Sciatic nerve (tissue), 2 donors: ENCODE data around the gene ELMO3. TPM values are rescaled to one million over a fixed set of nuclear protein-coding genes. Genes with fewer than 3 reads are reported as not detected.
A peak's percentile ranks its signal among the peaks of the same experiment; 100 is the strongest.

Source experiments
- ATAC-seq: fragments of 200-7000 bp; cut with Tn5 transposase; one replicate; pipeline ENCODE4 v1.9.1; 2020; ENCODE audit warnings: mild to moderate bottlenecking, moderate library complexity
- DNase-seq: peaks from one replicate; pipeline ENCODE4 v3.0.0-alpha.2; 2020; ENCODE audit warnings: low spot score
- intact Hi-C: fragments of 100-400 bp; cut with DNase I; formaldehyde crosslinking; loops from one replicate; pipeline ENCODE4 v1.14.2; 2022
- total RNA-seq: library from RNA; stranded (reverse); fragmentation: NEBNext Ultra II Directional; extraction: Animal tissue kit (Norgen Biotek cat#: 25700); gene quantifications from one replicate; pipeline ENCODE4 v1.2.1, GENCODE V29; 2021
- donor health status: DM: no; HTN: no; CAD: no.
- donor health status: DM: no; HTN: no; CAD: no.

The ELMO3 gene
- total RNA-seq, 1 donor from 2014 or later: 2.0 TPM

DNA sequence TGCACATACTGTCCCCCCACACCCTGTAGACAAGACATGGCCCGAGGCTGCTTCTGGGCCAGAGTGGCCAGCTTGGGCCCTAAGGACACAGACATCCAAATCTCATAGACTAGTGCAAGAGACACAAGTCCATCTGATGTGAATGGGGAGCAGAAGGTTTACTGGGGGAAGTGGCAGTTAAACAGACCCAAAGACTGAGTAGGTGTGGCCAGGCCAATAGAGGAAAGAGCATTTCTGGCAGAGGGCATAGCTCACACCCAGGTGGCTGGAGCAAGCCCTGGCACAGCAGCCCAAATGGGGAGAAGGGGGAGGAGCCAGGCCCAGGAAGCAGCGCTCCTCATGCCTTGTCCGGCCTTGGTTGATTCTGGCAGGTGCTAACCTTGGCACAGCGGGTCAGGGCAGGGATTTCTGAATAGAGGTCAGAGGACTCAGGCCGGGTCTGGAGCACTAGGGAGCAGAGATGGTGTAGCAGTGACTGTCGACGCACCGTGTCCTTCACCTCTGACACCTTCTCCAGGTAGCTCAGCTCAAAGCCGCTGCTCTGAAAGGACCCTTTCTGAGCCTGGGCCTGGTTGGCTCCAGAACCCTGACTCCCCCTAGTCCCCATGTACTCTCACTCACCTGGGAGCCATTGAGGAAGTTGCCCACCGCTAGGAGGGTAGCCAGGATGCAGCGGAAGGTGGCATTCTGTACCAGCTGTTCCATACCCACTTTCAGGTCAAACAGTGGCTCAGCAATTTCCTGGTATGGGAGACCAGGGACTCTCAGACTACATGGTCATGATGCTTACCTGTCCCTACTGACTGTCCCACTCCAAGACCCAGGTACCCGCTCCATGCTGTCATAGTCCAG, 32.1 kb downstream of the ELMO3 start:
- no peak for DNase-seq
- ATAC-seq: no peak
- intact Hi-C loops: no loop called here

DNA sequence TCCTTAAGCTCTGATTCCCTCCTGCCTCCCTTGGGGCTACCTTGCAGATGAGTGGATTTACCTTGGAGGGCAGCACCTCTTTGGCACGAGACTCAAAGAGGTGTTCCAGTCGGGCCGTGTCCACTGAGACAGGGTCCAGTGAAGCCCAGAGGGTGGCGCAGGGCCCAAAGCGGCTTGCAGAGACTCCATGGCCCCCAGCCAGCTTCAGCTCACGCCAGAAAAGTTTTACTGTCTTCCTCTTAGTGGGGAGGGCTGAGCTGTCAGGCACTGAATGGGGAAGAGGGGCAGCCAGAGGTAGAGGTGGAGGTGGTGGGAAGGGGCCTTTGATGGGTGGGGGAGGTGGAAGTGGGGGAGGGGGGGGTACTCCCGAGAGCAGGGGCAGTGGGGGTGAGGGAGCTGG, 34.7 kb downstream of the ELMO3 start:
- DNase-seq (no peak), ATAC-seq (no peak)
- intact Hi-C loops: no loop called here

DNA sequence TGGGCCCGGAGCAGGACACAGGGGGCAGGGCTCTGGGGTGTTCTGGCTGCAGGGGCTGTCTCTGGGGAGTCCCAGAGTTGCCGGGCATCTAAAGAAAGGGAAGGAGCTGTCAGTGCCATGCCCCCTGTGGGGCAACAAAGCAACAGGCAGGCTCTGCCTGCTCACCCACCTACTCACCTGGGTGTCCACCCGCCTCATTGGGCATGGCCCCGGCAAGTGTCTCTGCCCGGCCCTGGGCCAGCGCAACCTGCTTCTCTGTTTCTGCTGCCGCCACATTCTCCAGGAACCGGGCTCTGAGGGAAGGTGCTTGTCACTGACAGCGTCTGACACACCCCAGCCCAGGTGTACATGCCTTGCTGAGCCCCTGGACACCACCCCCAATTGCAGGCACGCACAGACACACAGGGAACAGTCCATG, 35.3 kb downstream of the ELMO3 start:
- intact Hi-C loops: no loop called here
- DNase-seq (no peak), ATAC-seq (no peak)

DNA sequence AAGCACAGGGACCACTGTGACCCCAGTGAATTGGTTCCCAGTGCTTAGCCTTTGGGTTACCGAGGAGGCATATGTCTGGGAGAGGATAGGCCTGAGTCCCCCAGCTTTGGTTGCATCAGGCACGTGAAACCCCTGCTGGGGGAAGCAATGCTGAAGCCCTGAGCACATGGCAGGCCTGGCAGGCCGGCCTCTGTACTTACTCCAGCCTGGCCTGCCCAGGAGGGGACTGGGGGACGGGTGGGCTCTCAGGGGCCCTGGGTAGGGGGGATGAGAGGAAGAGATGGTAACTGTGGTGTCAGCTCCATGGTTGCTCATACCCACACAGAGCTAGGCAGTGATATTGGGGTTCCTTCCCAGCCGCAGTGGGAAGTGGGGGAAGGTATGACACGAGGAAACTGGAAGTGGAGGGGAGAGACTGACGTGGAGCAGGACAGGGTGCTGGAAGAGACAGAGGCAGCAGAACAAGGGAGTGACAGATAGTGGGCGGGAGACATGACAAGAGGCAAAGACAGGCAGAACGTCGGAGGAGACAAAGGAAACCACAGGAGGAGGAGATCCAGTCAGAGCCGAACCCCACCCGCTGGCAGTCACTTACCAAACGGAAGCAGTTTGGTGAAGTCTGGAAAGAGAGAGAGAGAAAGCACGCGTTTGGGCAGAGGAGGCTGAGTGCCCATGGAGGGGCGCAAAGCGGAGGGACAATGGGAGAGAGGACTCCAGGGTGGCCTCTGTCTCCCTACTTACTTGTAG, 37.1 kb downstream of the ELMO3 start:
- ATAC-seq (no peak), DNase-seq (no peak)
- intact Hi-C loops: no loop called here

DNA sequence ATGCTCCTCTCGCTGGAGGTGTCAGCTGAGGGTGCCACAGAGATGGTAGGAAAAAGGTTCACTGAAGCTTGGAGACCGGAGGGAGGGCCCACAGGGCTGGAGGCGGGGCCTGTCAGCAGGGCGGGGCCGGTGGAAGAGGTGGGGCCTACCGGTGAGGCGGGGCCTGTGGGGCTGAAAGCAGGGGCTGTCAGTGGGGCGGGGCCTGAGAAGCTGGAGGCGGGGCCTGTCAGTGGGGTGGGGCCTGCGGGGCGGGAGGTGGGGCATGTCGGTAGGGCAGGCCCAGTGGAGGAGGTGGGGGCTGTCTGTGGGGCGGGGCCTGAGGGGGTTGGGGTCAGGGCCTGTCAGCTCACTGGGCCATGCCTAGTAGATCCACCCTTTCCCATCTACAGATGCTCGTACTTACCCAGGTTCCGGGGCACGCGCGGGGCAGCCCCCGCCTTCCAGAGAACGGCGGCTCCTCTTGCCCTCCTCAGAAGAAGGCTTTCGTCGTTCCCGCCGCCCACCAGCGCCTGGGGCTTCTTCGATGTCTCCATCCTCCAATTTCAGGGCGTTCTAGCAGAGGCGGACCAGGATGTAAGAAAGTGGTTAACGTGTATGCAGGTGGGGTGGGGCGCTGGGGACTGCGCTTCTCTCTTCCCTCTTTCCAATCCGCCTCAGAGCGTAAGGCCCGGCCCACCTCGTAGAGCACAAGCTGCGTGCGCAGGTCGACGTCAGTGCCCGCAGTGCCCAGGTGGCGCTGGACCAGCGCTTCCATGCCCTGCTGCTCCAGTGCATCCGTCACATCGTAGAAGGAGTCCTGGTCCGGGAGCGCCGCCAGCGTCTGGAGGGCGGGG, 37.8 kb downstream of the ELMO3 start:
- peak; percentile 44 for ATAC-seq
- intact Hi-C loops: no loop called here
- DNase-seq: no peak

DNA sequence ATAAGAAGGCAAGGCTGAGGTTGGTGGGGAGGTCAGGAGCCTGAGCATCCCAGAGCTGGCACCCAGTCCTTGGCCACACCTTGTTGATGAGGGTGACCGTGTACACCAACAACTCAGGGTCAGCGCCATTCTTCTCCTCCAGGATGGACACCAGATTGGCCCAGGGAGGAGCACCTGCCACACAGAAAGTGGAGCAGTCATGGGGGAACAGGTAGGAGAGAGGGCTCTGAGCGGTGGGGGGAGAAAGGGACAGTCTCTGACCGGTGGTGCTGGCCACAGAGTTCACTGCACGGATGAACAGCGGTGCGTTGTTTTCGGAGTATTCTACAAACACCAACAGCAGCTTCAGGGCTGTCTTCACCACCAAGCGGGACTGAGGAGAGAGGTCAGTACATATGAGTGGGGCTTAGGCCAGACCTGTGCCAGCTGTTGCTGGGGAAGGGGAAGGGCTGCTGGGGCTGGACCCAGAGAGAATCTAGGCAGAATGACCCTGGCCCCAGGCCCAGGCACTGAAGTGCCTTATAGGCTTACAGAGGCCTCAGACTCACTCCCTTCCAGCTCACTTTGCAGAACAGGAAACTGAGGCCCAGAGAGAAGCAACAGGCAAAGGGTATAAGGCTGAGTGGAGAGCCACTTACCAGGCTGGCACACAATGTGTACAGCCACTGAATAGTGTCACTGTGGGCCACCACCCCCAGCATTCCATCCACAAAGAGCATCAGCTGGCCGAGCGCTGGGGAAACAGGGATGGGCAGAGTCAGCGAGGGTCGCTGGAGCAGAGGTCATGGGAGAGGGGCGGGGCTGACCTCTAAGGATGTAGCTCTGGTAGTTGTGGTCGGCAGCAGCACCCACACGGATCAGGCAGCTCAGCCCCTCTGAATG, 38.7 kb downstream of the ELMO3 start:
- intact Hi-C loops: no loop called here
- DNase-seq (no peak), ATAC-seq (no peak)

DNA sequence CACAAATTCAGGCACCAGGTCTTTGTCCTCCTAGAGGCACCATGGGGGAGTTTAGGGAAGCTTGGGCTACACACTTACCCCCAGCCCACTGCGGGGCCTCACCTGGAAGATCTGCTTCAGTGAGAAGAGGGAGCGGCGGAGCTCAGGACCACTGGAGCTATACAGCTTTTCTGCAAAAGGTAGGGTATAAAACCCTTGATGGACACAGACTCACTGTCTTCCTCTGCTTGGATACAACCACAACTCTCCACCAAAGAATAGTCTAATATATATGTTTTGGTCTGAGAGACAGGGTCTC, 39.3 kb downstream of the ELMO3 start:
- ATAC-seq (no peak), DNase-seq (no peak)
- intact Hi-C loops: no loop called here

DNA sequence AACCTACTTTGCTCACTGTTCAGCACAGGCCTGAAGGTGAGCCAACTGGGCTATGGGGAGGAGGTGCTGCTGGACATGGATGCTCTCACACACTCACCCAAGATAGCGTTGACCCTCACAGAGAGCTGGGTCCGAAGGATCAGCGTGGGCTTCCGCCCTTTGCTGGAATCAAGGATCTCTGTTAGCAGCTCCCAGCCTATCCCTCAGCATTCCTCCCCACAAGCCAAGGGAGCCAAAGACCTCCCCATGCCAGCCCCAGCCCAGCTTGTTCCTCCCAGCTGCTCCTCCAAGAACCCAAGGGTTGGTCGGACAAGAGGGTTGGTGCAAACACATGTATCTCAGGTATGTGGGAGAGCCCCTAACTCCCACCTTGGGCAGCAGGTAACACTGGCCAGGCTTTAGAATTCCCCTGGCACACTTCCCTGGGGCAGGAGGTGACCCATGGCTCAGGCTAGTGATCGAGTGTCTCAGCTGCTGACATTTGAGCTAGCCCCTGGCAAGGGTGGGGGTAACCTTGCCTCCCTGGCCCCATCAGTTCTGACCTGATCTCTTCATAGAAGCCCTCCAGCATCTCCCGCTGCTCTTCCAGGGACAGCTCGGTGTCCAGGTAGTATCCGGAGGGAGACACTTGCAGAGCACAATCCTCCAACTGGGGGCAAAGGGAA, 40.0 kb downstream of the ELMO3 start:
- ATAC-seq: no peak
- intact Hi-C loops: no loop called here
- DNase-seq: no peak

DNA sequence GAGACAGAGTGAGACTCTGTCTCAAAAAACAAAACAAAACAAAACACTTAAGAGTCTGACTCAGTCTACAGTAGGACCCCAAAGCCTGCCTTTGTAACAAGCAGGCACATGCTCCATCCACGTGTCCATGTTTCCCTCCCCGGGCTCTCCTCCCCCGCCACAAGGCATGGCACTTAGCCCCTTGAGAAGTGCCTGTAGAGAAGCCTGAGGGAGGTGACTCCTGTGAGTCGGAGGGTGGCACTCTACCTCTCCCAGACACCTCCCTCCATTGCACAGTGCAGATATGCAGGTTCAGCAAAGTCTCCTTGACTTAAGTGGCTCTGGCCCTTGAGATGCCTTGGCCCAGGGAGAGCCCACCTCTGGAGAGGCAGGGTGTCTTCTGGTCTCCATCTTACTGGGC, 41.6 kb downstream of the ELMO3 start:
- ATAC-seq: no peak
- intact Hi-C loops: no loop called here
- DNase-seq: no peak

DNA sequence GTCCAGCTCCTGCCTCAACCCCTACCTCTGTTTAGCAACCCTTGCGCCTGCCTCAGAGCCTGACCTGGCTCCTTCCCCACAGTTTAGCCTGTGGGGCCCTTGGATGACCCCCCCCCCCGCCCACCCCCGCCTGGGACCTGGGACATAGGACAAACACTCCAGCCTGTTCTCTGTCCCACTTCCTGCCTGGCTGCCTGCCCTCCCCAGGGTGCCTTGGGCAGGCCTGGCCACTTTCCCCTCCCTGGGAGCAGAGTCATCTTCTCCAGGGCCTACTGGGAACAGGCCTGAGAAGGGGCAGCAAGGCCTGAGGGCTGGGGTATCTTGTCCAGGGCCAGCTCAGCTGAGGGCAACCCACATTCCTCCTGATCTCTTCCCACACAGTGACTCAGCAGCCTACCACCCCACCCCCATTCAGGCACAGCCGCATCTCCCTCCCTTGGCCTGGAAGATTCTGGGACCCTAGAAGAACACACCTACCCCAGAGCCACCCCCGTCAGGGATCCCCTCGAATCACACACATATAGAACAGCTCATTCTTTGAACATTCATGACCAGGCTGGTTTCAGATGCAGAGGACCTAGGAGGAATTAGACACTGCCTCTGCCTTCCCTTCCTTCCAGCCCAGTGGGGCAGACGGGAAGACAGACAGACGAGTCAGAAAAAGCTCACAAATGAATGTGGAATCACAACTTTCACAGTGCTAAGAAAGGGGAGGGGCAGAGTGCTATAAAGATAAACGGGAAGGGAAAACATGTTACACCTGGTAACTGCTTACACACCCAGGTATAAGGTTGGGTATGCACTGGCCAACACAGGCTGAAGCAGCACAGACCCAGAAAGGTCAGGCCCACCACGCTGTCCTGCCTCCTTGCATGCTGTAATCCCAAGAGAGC, 42.3 kb downstream of the ELMO3 start:
- intact Hi-C loops: no loop called here
- no peak for DNase-seq
- peak; percentile 21 for ATAC-seq

DNA sequence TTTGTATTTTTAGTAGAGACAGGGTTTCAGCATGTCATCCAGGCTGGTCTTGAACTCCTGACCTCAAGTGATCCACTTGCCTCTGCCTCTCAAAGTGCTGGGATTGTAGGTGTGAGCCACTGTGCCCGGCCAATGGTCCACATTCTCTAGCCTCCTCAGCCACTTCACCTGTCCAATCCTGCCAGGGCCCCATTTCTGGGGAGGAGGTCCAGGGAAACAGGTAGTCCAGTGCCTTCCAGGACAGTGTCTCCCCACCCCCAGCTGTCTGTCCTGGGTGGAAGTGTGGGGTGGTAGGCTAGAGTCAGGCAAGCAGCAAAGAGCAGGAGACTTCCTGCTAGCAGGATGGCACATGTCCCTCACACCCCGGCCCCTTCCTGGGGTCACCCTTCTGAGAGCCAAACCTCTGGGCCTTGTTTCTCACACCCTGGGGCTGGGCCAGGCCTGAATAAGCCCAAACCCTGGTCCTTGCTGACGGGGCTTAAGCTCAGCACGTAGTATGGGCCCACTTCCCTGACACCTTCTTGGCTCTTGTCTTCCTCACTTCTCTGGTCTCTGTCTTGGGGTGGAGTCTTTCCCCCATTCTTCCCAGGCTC, 43.3 kb downstream of the ELMO3 start:
- intact Hi-C loops: no loop called here
- DNase-seq: no peak
- no peak for ATAC-seq

DNA sequence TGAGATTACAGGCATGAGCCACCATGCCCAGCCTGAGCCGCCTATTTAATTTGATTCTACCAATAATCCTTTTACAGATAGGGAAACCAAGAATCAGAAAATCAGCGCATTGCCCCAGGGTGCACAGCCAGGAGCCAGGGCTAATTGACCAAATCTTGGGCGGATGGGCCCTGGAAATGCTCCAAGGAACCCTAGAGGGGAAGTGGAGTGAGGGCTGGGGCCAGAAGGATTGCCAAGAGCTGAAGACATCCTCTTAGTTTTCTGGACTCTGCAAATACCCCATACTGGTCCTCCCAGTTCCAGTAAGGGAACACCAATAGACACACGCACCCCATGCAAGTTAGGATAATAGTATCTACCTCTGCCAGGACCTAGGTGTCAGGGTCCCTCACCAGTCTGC, 44.5 kb downstream of the ELMO3 start:
- ATAC-seq (no peak), DNase-seq (no peak)
- intact Hi-C loops: no loop called here

DNA sequence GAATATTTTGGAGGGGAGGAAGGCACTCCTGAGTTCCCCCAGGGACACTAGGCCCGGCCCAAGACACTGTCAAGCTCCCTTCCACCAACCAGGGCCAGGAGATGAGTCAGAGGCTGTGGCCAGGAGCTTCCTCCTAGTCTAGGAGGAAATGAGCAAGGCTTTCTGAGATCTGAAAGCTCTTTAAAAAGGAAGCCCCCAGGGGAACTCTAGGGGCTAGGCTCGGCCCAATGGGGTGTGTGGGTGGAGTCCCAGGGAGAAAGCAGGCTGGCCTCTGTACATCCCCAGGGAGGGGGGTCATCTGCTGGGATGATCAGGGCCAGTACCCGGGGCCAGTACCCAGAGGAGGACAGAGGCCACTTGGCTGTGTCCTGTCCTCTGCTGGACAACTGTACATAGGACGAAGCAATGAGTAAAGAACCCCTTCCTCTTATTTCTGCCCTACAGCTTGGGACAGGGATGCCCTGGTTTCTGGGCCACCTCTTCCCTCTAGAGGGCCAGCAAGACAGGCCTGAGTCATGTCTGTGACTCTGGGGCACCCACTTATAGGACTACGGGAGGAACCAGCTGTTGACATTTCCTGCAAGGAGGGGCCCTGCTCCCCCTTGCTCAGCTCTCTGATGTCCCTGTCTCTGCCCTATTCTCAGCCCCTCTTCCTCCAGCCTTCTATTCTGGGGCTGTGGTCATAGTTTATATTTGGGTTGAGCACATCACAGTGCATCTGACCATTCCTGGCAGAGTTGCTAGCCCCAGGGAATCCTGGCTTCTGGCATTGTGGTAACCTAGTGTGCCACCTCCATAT, 45.7 kb downstream of the ELMO3 start:
- intact Hi-C loops: no loop called here
- DNase-seq: peak; percentile 80
- ATAC-seq: peak; percentile 5

DNA sequence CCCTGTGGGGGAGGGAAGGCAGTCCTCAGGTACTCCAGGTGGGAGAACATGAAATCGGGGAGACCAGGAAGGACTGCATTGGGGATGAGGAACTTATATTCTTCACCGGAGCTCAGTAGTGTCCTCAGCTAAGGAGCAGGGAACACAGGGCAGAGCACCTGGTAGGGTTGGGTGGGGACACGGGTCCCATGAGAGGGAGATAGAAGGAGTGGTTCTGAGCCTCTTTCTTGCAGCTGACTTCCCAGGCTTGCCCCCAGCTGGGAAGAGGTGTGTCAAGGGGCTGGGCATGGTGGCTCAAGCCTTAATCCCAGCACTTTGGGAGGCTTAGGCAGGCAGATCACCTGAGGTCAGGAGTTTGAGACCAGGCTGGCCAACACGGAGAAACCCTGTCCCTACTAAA, 46.3 kb downstream of the ELMO3 start:
- intact Hi-C loops: no loop called here
- no peak for DNase-seq
- ATAC-seq: no peak

DNA sequence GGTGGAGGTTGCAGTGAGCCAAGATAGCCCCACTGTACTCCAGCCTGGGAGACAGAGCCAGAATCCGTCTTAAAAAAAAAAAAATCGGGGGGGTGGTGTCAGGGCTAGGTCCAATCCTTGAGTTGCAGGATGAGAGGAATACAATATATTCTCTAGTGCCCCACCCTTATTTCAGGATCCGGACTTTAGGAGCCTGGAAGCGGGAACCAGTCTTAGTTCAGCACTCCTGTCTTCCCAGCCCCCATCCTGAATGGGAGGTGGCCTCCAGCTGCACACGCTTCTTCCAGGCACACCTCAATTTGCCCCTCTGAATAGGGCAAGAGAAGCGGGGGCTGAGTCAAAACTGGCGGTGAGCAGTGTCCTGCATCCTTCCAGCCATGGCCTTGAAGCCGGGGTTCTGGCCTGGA, 46.7 kb downstream of the ELMO3 start:
- DNase-seq (no peak), ATAC-seq (no peak)
- intact Hi-C loops: no loop called here

DNA sequence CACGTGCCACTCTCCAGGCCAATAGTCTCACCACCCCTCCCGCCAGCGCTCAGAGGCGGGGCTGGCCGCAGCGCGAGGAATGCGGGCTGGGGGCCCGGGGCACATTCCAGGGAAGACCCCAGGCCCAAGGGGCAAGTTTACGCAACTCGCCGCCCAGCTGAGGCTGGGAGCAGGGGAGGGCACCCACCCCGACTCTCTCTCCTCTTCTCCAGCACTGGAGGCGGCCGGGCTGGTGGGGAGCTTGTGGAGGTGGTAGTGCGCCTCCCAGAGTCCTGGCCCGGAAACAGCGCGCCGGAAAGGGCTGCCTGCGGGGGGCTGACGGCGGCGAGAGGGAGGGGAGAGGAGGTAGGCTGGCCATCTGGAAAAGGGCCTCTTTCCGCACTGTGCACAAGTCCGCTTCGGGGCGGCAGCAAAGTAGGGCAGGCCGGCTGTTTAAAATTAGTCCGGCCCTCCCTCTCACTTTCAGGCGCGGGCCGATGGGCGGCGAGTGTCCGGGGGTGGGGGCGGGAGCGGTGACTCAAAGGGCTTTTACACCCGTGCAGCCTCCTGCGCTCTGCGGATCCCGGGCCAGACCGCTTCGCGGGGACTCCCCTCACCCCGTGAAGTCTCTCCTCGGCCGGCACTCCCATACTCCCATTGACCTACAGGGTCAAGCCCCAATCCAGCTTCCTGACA, 47.3 kb downstream of the ELMO3 start:
- intact Hi-C loops: no loop called here

More for the DNA sequence above, 47.3 kb downstream of the ELMO3 start:
- peak; percentile 68 for ATAC-seq
- peak; percentile 87 for DNase-seq
